Thyroid gland (tissue), 4 donors: ENCODE data around the gene GDPD3.

Experiments
- CTCF ChIP-seq, 6 experiments: fragments of 200-600 bp in 3 of 6; fragments of 450-650 bp in 3 of 6; sonication (generic) in 3 of 6; IDR thresholded peaks; one replicate each; pipeline ENCODE4 v1.5.1; 2016 to 2019; ENCODE audit warnings: antibody characterized with exemption in 6 of 6, mild to moderate bottlenecking in 2 of 6, inconsistent platforms in 1 of 6, moderate library complexity in 1 of 6
- POLR2A ChIP-seq, 2 donors: fragments of 450-650 bp; IDR thresholded peaks; one replicate each; pipeline ENCODE4 v1.6.1; 2017; ENCODE audit warnings: antibody characterized with exemption in 2 of 2, mild to moderate bottlenecking in 2 of 2, moderate library complexity in 1 of 2

- TF ChIP-seq CTCF (IDR thresholded peaks at IDR 0.05) (no peak), POLR2A (IDR thresholded peaks at IDR 0.05) (no peak)
Observed at GRCh38 chr16:30139583-30140481, 26.5 kb upstream of the GDPD3 start.
